HG03521 (cell line): Measurements from ENCODE around the gene ARL6IP1.
A peak's percentile ranks its signal among the peaks of the same experiment; 100 is the strongest.
"Not testable (repeated sequence)": the region's sequence is repeated elsewhere in the genome, so short reads cannot be mapped to it uniquely, and the experiment has no call there.

Experiments
- ATAC-seq: cut with Tn5 transposase; IDR thresholded peaks from one replicate; pipeline ENCODE4 v1.9.1; 2021; ENCODE audit warnings: mild to moderate bottlenecking, moderate library complexity; ENCODE audit not compliant: unreplicated experiment

The ARL6IP1 gene

DNA sequence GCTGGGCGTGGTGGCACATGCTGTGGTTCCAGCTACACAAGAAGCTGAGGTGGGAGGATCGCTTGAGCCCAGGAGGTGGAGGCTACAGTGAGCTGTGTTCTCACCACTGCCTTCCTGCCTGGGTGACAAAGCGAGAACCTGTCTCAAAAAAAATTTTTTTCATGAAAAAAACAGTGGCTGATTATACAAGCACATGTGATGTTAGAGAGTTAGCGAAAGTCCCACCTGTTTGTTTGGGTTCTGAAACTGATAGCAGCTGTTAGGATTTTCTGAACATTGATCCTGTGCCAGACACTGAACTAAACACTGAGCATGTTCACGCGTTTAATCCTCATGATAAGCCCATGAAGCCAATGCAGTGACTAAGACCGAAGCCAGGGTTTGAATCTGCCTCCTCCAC, 34.1 kb downstream of the ARL6IP1 start:
- ATAC-seq: peak; percentile 51

GRCh38 chr16:18762713-18763112, 38.6 kb downstream of the ARL6IP1 start:
- ATAC-seq: peak; percentile 41

DNA sequence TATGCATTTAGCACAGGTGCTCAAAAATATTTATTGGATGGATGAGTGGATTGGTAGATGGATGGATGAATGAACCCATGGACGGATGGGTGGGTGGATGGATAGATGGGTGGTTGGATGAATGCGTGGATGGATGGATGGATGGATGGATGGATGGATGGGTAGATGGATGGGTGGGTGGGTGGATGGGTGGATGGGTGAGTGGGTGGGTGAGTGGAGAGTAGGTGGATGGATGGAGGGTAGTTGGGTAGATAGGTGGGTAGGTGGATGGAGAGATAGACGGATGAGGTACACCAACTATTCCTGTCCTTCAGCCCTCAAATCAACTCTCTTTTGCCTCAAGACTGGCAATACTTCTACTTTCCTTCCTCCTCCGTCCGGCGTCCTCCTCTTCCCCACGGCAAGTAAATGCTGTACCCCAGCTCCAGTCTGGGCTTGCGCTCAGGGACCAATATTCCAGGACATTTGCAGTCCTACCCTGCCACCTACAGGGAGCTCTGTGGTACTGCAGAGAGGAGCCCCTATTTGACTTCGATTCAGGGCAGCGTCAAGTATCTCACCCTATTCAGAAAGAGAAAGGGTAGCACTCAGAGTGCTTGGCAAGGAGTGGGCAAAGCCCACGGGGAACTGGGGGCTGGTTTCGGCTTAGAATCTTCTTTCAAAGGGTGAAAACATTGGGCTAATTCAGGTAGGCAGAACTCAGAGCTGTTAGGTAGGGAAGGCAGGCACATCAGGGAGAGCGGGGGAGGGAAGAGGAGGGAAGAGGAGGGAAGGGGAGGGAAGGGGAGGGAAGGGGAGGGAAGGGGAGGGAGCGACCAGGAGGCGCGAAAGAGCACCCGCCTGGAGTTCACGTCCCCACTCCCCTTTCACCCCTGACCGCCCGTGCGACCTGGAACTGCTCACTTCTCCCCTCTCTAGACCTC, 41.5 kb downstream of the ARL6IP1 start:
- peak; percentile 65 for ATAC-seq

GRCh38 chr16:18757960-18758660, 43.2 kb downstream of the ARL6IP1 start:
- ATAC-seq: not testable (repeated sequence)

GRCh38 chr16:18756639-18757038, 44.7 kb downstream of the ARL6IP1 start:
- ATAC-seq: not testable (repeated sequence)

DNA sequence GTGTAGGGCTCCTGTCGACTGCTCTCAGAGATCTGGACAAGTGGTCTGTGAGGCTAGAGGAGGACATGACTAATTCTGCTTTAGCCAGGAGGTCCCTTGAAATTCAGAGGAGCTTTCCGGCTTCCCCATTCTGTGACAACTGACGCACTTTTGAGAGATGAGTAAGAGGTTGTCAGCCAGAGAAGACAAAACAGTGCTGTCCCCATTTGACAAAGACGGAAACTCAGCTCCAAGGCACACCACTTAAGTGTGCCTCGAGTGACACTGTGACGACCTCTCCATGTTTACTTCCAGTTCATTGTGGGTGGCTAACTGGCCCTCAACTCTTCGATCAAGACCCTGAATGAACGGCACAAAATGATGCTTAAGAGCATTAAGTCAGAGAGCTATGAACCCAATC, 58.5 kb downstream of the ARL6IP1 start:
- not testable (repeated sequence) for ATAC-seq
